ENCODE measurements around the gene SCFD2. TPM values are rescaled to one million over a fixed set of nuclear protein-coding genes. Genes with fewer than 3 reads are reported as not detected.
"Not testable (repeated sequence)": the region's sequence is repeated elsewhere in the genome, so short reads cannot be mapped to it uniquely, and the experiment has no call there.

Gene SCFD2
- total RNA-seq, 1 donor from 2014 or later = 22.8 TPM

GRCh38 chr4:53355930-53356521 lies 9.8 kb downstream of the SCFD2 start:
- Histone ChIP-seq H3K9me3 (no peaks in the 10 kb centered on the region), H3K27me3 (no peaks in the 10 kb centered on the region), H3K36me3 (peaks cover 3 to 7% of the 10 kb centered on the region in 2 donors), H3K4me3 (no peak overlapping the region), H3K27ac (no peak overlapping the region), H3K4me1 (no peaks in the 10 kb centered on the region)
- no peak for DNase-seq (ENCODE audit: low spot score in 2 of 2)
- TF ChIP-seq CTCF (IDR thresholded peaks at IDR 0.05) = no peak
- intact Hi-C loops (cut with DNase I) = no loop called here

- no peaks in the 10 kb centered on the region for H3K9me3 ChIP-seq
- DNase-seq (ENCODE audit: low spot score in 2 of 2) = no peak
- no peaks in the 10 kb centered on the region for H3K4me1 ChIP-seq
- H3K27me3 ChIP-seq = no peaks in the 10 kb centered on the region
- intact Hi-C loops (cut with DNase I) = no loop called here
- H3K4me3 ChIP-seq = no peak overlapping the region
- H3K27ac ChIP-seq = no peak overlapping the region
- H3K36me3 ChIP-seq = peaks cover 3 to 7% of the 10 kb centered on the region in 2 donors
- no peak for TF ChIP-seq CTCF (IDR thresholded peaks at IDR 0.05)
Measured at GRCh38 chr4:53354012-53354722, 11.7 kb downstream of the SCFD2 start.

- Histone ChIP-seq H3K27me3 (no peaks in the 10 kb centered on the region), H3K27ac (no peak overlapping the region), H3K4me3 (no peak overlapping the region), H3K36me3 (peaks cover 3 to 7% of the 10 kb centered on the region in 2 donors), H3K9me3 (no peaks in the 10 kb centered on the region), H3K4me1 (peaks cover 0 to 18% of the 10 kb centered on the region in 2 donors)
- no peak for DNase-seq (ENCODE audit: low spot score in 2 of 2)
- intact Hi-C loops (cut with DNase I) = no loop called here
- no peak for TF ChIP-seq CTCF (IDR thresholded peaks at IDR 0.05)
Measured at GRCh38 chr4:53349091-53349491, 16.8 kb downstream of the SCFD2 start.

- no peaks in the 10 kb centered on the region for H3K9me3 ChIP-seq
- no peak for DNase-seq (ENCODE audit: low spot score in 2 of 2)
- peak overlapping the region in 1 of 2 donors; percentile 49 for H3K27ac ChIP-seq
- peaks cover 2 to 7% of the 10 kb centered on the region in 2 donors for H3K36me3 ChIP-seq
- H3K27me3 ChIP-seq = no peaks in the 10 kb centered on the region
- intact Hi-C loops (cut with DNase I) = no loop called here
- TF ChIP-seq CTCF (IDR thresholded peaks at IDR 0.05) = no peak
- H3K4me1 ChIP-seq = peaks cover 0 to 18% of the 10 kb centered on the region in 2 donors
- no peak overlapping the region for H3K4me3 ChIP-seq
Measured at GRCh38 chr4:53348046-53348445, 17.8 kb downstream of the SCFD2 start.

GRCh38 chr4:53346920-53347852 lies 18.7 kb downstream of the SCFD2 start:
- no peaks in the 10 kb centered on the region for H3K27me3 ChIP-seq
- peaks cover 0 to 18% of the 10 kb centered on the region in 2 donors for H3K4me1 ChIP-seq
- no peak for DNase-seq (ENCODE audit: low spot score in 2 of 2)
- peak overlapping the region; percentile 24 to 49 for H3K27ac ChIP-seq
- H3K36me3 ChIP-seq = peaks cover 0 to under 1% of the 10 kb centered on the region in 2 donors
- intact Hi-C loops (cut with DNase I) = no loop called here
- TF ChIP-seq CTCF (IDR thresholded peaks at IDR 0.05) = peak in 1 of 3 experiments; percentile 17
- no peak overlapping the region for H3K4me3 ChIP-seq
- no peaks in the 10 kb centered on the region for H3K9me3 ChIP-seq

GRCh38 chr4:53346392-53346791 lies 19.5 kb downstream of the SCFD2 start:
- DNase-seq (ENCODE audit: low spot score in 2 of 2); H3K36me3 ChIP-seq; H3K9me3 ChIP-seq; H3K4me3 ChIP-seq; H3K27me3 ChIP-seq; intact Hi-C loops (cut with DNase I): not testable (repeated sequence)
- Histone ChIP-seq H3K4me1 (peaks cover 0 to 18% of the 10 kb centered on the region in 2 donors), H3K27ac (peak overlapping the region in 1 of 2 donors; percentile 49)

- H3K9me3 ChIP-seq; H3K4me3 ChIP-seq; DNase-seq (ENCODE audit: low spot score in 2 of 2); H3K27me3 ChIP-seq; H3K27ac ChIP-seq; H3K36me3 ChIP-seq; intact Hi-C loops (cut with DNase I); H3K4me1 ChIP-seq: not testable (repeated sequence)
Measured at GRCh38 chr4:53340145-53340544, 25.7 kb downstream of the SCFD2 start.

GRCh38 chr4:53334916-53335315 lies 30.9 kb downstream of the SCFD2 start:
- H3K4me1 ChIP-seq; intact Hi-C loops (cut with DNase I); H3K36me3 ChIP-seq; H3K9me3 ChIP-seq; H3K27ac ChIP-seq; H3K27me3 ChIP-seq; DNase-seq (ENCODE audit: low spot score in 2 of 2); H3K4me3 ChIP-seq: not testable (repeated sequence)
